Aorta (tissue), 5 donors: ENCODE measurements around the gene DSG3. TPM values are rescaled to one million over a fixed set of nuclear protein-coding genes. Genes with fewer than 3 reads are reported as not detected.
"Not testable (repeated sequence)": the region's sequence is repeated elsewhere in the genome, so short reads cannot be mapped to it uniquely, and the experiment has no call there.

Source experiments
- ATAC-seq: fragments of 200-7000 bp; cut with Tn5 transposase; one replicate; pipeline ENCODE4 v1.9.1; 2022; ENCODE audit warnings: moderate library complexity; ENCODE audit not compliant: low FRiP score
- DNase-seq, 2 donors: peaks; one replicate each; pipeline ENCODE4 v3.0.0-alpha.2; 2020
- H3K27ac ChIP-seq, 2 donors: one replicate each; pipeline ENCODE4 v1.5.1; 2013; ENCODE audit warnings: low read length in 2 of 2, mild to moderate bottlenecking in 2 of 2, moderate library complexity in 2 of 2, control low read depth in 1 of 2, inconsistent platforms in 1 of 2, low read depth in 1 of 2
- H3K27me3 ChIP-seq, 2 donors: one replicate each; pipeline ENCODE4 v1.6.1; 2013; ENCODE audit warnings: control low read depth in 1 of 2, low read length in 1 of 2, mild to moderate bottlenecking in 1 of 2, moderate library complexity in 1 of 2; ENCODE audit not compliant: insufficient read depth in 2 of 2, control insufficient read depth in 1 of 2
- H3K36me3 ChIP-seq, 2 donors: one replicate each; pipeline ENCODE4 v1.6.1; 2013; ENCODE audit warnings: control low read depth in 1 of 2, low read length in 1 of 2, mild to moderate bottlenecking in 1 of 2; ENCODE audit not compliant: insufficient read depth in 2 of 2, control insufficient read depth in 1 of 2
- H3K4me1 ChIP-seq, 2 donors: one replicate each; pipeline ENCODE4 v1.6.1; 2013; ENCODE audit warnings: low read length in 2 of 2, control low read depth in 1 of 2, mild to moderate bottlenecking in 1 of 2, moderate library complexity in 1 of 2; ENCODE audit not compliant: insufficient read depth in 2 of 2, control insufficient read depth in 1 of 2
- H3K4me3 ChIP-seq, 2 donors: one replicate each; pipeline ENCODE4 v1.5.1; 2013; ENCODE audit warnings: low read length in 2 of 2, control low read depth in 1 of 2, mild to moderate bottlenecking in 1 of 2
- H3K9me3 ChIP-seq: one replicate; pipeline ENCODE4 v1.6.1; 2013; ENCODE audit warnings: mild to moderate bottlenecking, low read length; ENCODE audit not compliant: control insufficient read depth
- WGBS, 2 donors: extraction: QIAGEN DNeasy Blood & Tissue Kit; methylation state at CpG; one replicate each; pipeline ENCODE4 v1.1.7; 2013; 5-methylcytosine and 5-hydroxymethylcytosine counted together
- intact Hi-C, 2 donors: fragments of 100-400 bp; cut with DNase I; formaldehyde crosslinking; loops; one replicate each; pipeline versions ENCODE4 v1.14.2 to v1.15.0; 2022
- polyA plus RNA-seq, 2 donors: library from polyadenylated mRNA; stranded (reverse); fragments of 200-250 nt; gene quantifications; one replicate each; pipeline ENCODE4 v1.2.3, GENCODE V29; 2013
- total RNA-seq, 2 donors: library from RNA; stranded (reverse); fragmentation: NEBNext Ultra II Directional; extraction: Animal tissue kit (Norgen Biotek cat#: 25700); gene quantifications; one replicate each; pipeline ENCODE4 v1.2.1, GENCODE V29; 2021
- donor health status: healthy with polysubstance abuse.
- donor health status: Bipolar disorder and iron deficiency.
- donor health status: DM: no; HTN: no; CAD: no.
- donor health status: DM: no; HTN: no; CAD: no.
- donor health status: DM: yes; HTN: yes; CAD: no.

Gene DSG3
- total and polyA plus RNA-seq, 4 donors = 0.08 to 0.50 TPM; not detected in 2

- H3K27me3 ChIP-seq = peaks cover 0 to 1% of the 10 kb centered on the region in 2 donors
- H3K9me3 ChIP-seq = peaks cover 1% of the 10 kb centered on the region
- ATAC-seq = no peak
- no peak overlapping the region for H3K27ac ChIP-seq
- 95 to 96% methylated on average over 4 of the region's 4 CpGs for WGBS, 2 donors
- H3K36me3 ChIP-seq = no peaks in the 10 kb centered on the region
- intact Hi-C loops = no loop called here
- no peak overlapping the region for H3K4me3 ChIP-seq
- H3K4me1 ChIP-seq = no peaks in the 10 kb centered on the region
- DNase-seq = no peak
Measured at GRCh38 chr18:31503011-31503410, 55.5 kb downstream of the DSG3 start.

GRCh38 chr18:31504455-31505147 is 57.1 kb downstream of the DSG3 start:
- Histone ChIP-seq H3K27me3 (peaks cover 0 to 1% of the 10 kb centered on the region in 2 donors), H3K4me3 (no peak overlapping the region), H3K9me3 (peaks cover 1% of the 10 kb centered on the region), H3K36me3 (no peaks in the 10 kb centered on the region), H3K27ac (no peak overlapping the region), H3K4me1 (no peaks in the 10 kb centered on the region)
- DNase-seq (no peak), ATAC-seq (peak; percentile 15)
- 85 to 91% methylated on average over 10 of the region's 10 CpGs for WGBS, 2 donors
- intact Hi-C loops = no loop called here

- no peak overlapping the region for H3K27ac ChIP-seq
- 83 to 92% methylated on average over 6 of the region's 6 CpGs for WGBS, 2 donors
- no peak overlapping the region for H3K4me3 ChIP-seq
- H3K27me3 ChIP-seq = peaks cover 0 to 1% of the 10 kb centered on the region in 2 donors
- peaks cover 1% of the 10 kb centered on the region for H3K9me3 ChIP-seq
- ATAC-seq (no peak), DNase-seq (no peak)
- H3K36me3 ChIP-seq = no peaks in the 10 kb centered on the region
- intact Hi-C loops = no loop called here
- H3K4me1 ChIP-seq = no peaks in the 10 kb centered on the region
Measured at GRCh38 chr18:31505156-31505555, 57.6 kb downstream of the DSG3 start.

GRCh38 chr18:31506024-31506742 is 58.6 kb downstream of the DSG3 start:
- Histone ChIP-seq H3K9me3 (peaks cover 1% of the 10 kb centered on the region), H3K4me1 (no peaks in the 10 kb centered on the region), H3K36me3 (no peaks in the 10 kb centered on the region), H3K27me3 (peaks cover 0 to 1% of the 10 kb centered on the region in 2 donors), H3K27ac (no peak overlapping the region), H3K4me3 (no peak overlapping the region)
- ATAC-seq (no peak), DNase-seq (no peak)
- 69% methylated on average over 5 of the region's 5 CpGs for WGBS, 2 donors
- intact Hi-C loops = no loop called here

DNA sequence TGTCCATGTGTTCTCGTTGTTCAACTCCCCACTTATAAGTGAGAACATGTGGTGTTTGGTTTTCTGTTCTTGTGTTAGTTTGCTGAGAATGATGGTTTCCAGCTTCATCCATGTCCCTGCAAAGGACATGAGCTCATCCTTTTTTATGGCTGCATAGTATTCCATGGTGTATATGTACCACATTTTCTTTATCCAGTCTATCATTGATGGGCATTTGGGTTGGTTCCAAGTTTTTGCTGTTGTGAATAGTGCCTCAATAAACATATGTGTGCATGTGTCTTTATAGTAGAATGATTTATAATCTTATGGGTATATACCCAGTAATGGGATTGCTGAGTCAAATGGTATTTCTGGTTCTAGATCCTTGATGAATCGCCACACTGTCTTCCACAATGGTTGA is 59.6 kb downstream of the DSG3 start:
- ATAC-seq, H3K27ac ChIP-seq, H3K9me3 ChIP-seq, DNase-seq, H3K4me1 ChIP-seq, H3K4me3 ChIP-seq, intact Hi-C loops, H3K36me3 ChIP-seq, H3K27me3 ChIP-seq: not testable (repeated sequence)
- WGBS, 2 donors = 96 to 97% methylated on average over 2 of the region's 2 CpGs

GRCh38 chr18:31508781-31509180 is 61.2 kb downstream of the DSG3 start:
- no peak overlapping the region for H3K4me3 ChIP-seq
- no peak overlapping the region for H3K27ac ChIP-seq
- WGBS, 2 donors = 77 to 82% methylated on average over 1 of the region's 1 CpG
- H3K4me1 ChIP-seq = no peaks in the 10 kb centered on the region
- intact Hi-C loops = no loop called here
- no peaks in the 10 kb centered on the region for H3K9me3 ChIP-seq
- H3K36me3 ChIP-seq = no peaks in the 10 kb centered on the region
- ATAC-seq = no peak
- peaks cover 0 to 1% of the 10 kb centered on the region in 2 donors for H3K27me3 ChIP-seq
- no peak for DNase-seq

GRCh38 chr18:31509571-31509970 is 62.0 kb downstream of the DSG3 start:
- DNase-seq (no peak), ATAC-seq (no peak)
- Histone ChIP-seq H3K4me1 (no peaks in the 10 kb centered on the region), H3K27ac (no peak overlapping the region), H3K27me3 (no peaks in the 10 kb centered on the region), H3K9me3 (no peaks in the 10 kb centered on the region), H3K36me3 (no peaks in the 10 kb centered on the region), H3K4me3 (no peak overlapping the region)
- WGBS, 2 donors = 77 to 84% methylated on average over 3 of the region's 3 CpGs
- intact Hi-C loops = no loop called here

GRCh38 chr18:31510319-31510718 is 62.8 kb downstream of the DSG3 start:
- no peaks in the 10 kb centered on the region for H3K36me3 ChIP-seq
- no peak overlapping the region for H3K4me3 ChIP-seq
- H3K4me1 ChIP-seq = no peaks in the 10 kb centered on the region
- H3K27ac ChIP-seq = no peak overlapping the region
- no peak for DNase-seq
- no peaks in the 10 kb centered on the region for H3K27me3 ChIP-seq
- intact Hi-C loops = no loop called here
- ATAC-seq = no peak
- H3K9me3 ChIP-seq = no peaks in the 10 kb centered on the region

- no peaks in the 10 kb centered on the region for H3K9me3 ChIP-seq
- no peak overlapping the region for H3K4me3 ChIP-seq
- DNase-seq (no peak), ATAC-seq (no peak)
- no peaks in the 10 kb centered on the region for H3K36me3 ChIP-seq
- H3K27me3 ChIP-seq = no peaks in the 10 kb centered on the region
- no peaks in the 10 kb centered on the region for H3K4me1 ChIP-seq
- 73 to 78% methylated on average over 6 of the region's 6 CpGs for WGBS, 2 donors
- no peak overlapping the region for H3K27ac ChIP-seq
- intact Hi-C loops = no loop called here
Measured at GRCh38 chr18:31511098-31511497, 63.6 kb downstream of the DSG3 start.
